GM19452 (cell line): Measurements from ENCODE around the gene RNF149.

ENCODE experiments used
- ATAC-seq: cut with Tn5 transposase; IDR thresholded peaks from one replicate; pipeline ENCODE4 v1.9.1; 2021; ENCODE audit not compliant: unreplicated experiment

Gene RNF149

GRCh38 chr2:101234169-101234938 is 74.1 kb downstream of the RNF149 start:
- no peak for ATAC-seq

DNA sequence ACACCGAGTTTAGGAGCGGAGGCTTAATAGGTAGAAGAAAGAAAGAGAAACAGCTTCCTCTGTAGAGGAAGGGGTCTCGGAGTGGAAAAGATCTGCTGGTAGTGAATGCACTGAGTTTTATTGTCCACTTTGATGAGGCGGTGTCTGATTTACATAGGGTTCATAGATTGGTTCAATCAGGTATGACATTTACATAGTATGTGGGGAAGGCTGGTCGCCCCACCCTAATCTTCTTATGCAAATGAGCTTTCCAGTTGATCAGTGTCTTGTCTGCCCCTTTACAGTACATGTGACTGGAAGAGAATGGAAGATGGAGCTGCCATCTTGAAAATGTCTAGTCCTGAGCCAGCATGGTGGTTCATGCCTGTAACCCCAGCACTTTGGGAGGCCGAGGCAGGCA is 75.7 kb downstream of the RNF149 start:
- ATAC-seq, result no peak

GRCh38 chr2:101231937-101232730 is 76.4 kb downstream of the RNF149 start:
- ATAC-seq, result no peak

- ATAC-seq, result no peak
Observed at GRCh38 chr2:101231240-101231639, 77.3 kb downstream of the RNF149 start.

GRCh38 chr2:101230541-101231001 is 77.9 kb downstream of the RNF149 start:
- no peak for ATAC-seq
